GM23338 (cell line): Measurements from ENCODE around the gene FLT1.

Experiments used
- CREB1 ChIP-seq: fragments of 250-450 bp; sonication (Bioruptor Pico); IDR thresholded peaks from 2 replicates; pipeline ENCODE4 v1.5.0; 2020; ENCODE audit warnings: low read depth, mild to moderate bottlenecking, moderate library complexity
- EZH2 ChIP-seq: fragments of 200-600 bp; sonication (generic); IDR thresholded peaks from one replicate; pipeline ENCODE4 v1.8.0; 2017; ENCODE audit warnings: antibody characterized with exemption, mild to moderate bottlenecking, low read depth; ENCODE audit not compliant: unreplicated experiment
- EZH2phosphoT487 ChIP-seq: fragments of 200-600 bp; sonication (generic); IDR thresholded peaks from one replicate; pipeline ENCODE4 v1.8.1; 2018; ENCODE audit warnings: antibody characterized with exemption; ENCODE audit not compliant: unreplicated experiment
- POLR2AphosphoS5 ChIP-seq: IDR thresholded peaks from 2 replicates; pipeline ENCODE4 v1.6.1; 2016; ENCODE audit warnings: antibody characterized with exemption, low read depth
- ZNF331 ChIP-seq: fragments of 250-450 bp; sonication (Bioruptor Pico); IDR thresholded peaks from 2 replicates; pipeline ENCODE4 v1.5.0; 2020; ENCODE audit warnings: low read depth, mild to moderate bottlenecking, moderate library complexity
- TF ChIP-seq, protein P1 (sequence below), 2 experiments: fragments of 200-600 bp in 1 of 2; sonication (generic) in 1 of 2; conservative IDR thresholded peaks; 2 replicates each; pipeline versions ENCODE4 v1.5.1 to v1.6.1; 2016 to 2017; ENCODE audit warnings: antibody characterized with exemption in 2 of 2, low read depth in 2 of 2, mild to moderate bottlenecking in 2 of 2, moderate library complexity in 1 of 2
- TF ChIP-seq, protein P2 (sequence below): IDR thresholded peaks from one replicate; pipeline ENCODE4 v1.6.1; 2018; ENCODE audit warnings: antibody characterized with exemption; ENCODE audit not compliant: unreplicated experiment
- TF ChIP-seq, protein P3 (sequence below): IDR thresholded peaks from 2 replicates; pipeline ENCODE4 v1.6.1; 2016; ENCODE audit warnings: antibody characterized with exemption

DNA sequence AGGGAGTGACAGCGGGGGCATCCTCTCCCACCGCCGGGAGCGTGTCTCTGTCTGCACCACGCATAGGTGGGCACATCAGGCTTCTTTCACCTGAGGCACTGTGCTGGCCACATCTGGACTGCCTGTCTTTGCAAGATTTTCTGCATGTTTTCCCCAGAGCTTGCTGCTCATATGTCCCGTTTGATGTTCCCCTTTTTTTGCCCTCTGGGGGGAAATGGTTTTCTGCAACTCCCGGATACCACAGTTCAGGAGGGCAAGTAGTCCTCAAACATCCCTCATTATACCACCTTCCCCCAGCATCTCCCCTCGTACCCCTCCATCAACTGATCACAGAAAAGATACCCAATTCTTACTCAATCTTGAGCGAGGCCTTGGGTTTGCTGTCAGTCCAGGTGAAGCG, 188.6 kb downstream of the FLT1 start:
- no peak for TF ChIP-seq CREB1 (CRISPR knock-in tag)
- TF ChIP-seq EZH2, result no peak
- TF ChIP-seq, protein P1, sequence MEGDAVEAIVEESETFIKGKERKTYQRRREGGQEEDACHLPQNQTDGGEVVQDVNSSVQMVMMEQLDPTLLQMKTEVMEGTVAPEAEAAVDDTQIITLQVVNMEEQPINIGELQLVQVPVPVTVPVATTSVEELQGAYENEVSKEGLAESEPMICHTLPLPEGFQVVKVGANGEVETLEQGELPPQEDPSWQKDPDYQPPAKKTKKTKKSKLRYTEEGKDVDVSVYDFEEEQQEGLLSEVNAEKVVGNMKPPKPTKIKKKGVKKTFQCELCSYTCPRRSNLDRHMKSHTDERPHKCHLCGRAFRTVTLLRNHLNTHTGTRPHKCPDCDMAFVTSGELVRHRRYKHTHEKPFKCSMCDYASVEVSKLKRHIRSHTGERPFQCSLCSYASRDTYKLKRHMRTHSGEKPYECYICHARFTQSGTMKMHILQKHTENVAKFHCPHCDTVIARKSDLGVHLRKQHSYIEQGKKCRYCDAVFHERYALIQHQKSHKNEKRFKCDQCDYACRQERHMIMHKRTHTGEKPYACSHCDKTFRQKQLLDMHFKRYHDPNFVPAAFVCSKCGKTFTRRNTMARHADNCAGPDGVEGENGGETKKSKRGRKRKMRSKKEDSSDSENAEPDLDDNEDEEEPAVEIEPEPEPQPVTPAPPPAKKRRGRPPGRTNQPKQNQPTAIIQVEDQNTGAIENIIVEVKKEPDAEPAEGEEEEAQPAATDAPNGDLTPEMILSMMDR (conservative IDR thresholded peaks at IDR 0.05; ENCODE audit: low read depth in 2 of 2), result no peak
- TF ChIP-seq, protein P2, sequence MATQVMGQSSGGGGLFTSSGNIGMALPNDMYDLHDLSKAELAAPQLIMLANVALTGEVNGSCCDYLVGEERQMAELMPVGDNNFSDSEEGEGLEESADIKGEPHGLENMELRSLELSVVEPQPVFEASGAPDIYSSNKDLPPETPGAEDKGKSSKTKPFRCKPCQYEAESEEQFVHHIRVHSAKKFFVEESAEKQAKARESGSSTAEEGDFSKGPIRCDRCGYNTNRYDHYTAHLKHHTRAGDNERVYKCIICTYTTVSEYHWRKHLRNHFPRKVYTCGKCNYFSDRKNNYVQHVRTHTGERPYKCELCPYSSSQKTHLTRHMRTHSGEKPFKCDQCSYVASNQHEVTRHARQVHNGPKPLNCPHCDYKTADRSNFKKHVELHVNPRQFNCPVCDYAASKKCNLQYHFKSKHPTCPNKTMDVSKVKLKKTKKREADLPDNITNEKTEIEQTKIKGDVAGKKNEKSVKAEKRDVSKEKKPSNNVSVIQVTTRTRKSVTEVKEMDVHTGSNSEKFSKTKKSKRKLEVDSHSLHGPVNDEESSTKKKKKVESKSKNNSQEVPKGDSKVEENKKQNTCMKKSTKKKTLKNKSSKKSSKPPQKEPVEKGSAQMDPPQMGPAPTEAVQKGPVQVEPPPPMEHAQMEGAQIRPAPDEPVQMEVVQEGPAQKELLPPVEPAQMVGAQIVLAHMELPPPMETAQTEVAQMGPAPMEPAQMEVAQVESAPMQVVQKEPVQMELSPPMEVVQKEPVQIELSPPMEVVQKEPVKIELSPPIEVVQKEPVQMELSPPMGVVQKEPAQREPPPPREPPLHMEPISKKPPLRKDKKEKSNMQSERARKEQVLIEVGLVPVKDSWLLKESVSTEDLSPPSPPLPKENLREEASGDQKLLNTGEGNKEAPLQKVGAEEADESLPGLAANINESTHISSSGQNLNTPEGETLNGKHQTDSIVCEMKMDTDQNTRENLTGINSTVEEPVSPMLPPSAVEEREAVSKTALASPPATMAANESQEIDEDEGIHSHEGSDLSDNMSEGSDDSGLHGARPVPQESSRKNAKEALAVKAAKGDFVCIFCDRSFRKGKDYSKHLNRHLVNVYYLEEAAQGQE, result no peak
- no peak for TF ChIP-seq POLR2AphosphoS5
- TF ChIP-seq EZH2phosphoT487, result no peak
- TF ChIP-seq ZNF331, result no peak
- TF ChIP-seq, protein P3, sequence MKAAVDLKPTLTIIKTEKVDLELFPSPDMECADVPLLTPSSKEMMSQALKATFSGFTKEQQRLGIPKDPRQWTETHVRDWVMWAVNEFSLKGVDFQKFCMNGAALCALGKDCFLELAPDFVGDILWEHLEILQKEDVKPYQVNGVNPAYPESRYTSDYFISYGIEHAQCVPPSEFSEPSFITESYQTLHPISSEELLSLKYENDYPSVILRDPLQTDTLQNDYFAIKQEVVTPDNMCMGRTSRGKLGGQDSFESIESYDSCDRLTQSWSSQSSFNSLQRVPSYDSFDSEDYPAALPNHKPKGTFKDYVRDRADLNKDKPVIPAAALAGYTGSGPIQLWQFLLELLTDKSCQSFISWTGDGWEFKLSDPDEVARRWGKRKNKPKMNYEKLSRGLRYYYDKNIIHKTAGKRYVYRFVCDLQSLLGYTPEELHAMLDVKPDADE, result no peak
